NAMALWA (cell line): Measurements from ENCODE around the gene HHEX.
"Not testable (repeated sequence)": the region's sequence is repeated elsewhere in the genome, so short reads cannot be mapped to it uniquely, and the experiment has no call there.

Source experiments
- DNase-seq: peaks from one replicate; pipeline ENCODE4 v3.0.0-alpha.2; 2015; ENCODE audit warnings: low spot score

HHEX gene

GRCh38 chr10:92689663-92690210, at the start of gene HHEX:
Gene HHEX, plus strand, starts transcription at chr10:92689955. Its CDS starts 32 bp downstream, at chr10:92689987.
- DNase-seq: peak; percentile 63

GRCh38 chr10:92640107-92640506, 49.6 kb upstream of the HHEX start:
- DNase-seq: peak; percentile 21

GRCh38 chr10:92641492-92641891, 48.3 kb upstream of the HHEX start:
- DNase-seq: no peak

- DNase-seq: no peak
These were observed 44.8 kb upstream of the HHEX start for GRCh38 chr10:92644921-92645320.

DNA sequence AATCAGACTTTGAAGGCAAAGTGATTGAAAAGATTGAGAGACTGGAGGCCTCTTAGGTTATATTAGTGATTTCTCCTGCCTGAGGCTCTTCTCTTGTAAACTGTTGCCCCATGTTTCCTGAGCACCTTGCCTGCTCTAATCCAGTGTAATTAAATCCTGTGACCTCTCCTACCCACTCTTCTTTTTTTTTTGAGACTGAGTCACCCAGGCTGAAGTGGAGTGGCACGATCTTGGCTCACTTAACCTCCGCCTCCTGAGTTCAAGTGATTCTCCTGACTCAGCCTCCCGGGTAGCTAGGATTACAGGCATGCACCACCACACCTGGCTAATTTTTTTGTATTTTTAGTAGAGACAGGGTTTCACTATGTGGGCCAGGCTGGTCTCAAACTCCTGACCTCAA, 38.9 kb upstream of the HHEX start:
- DNase-seq: not testable (repeated sequence)

- no peak for DNase-seq
These were observed 34.3 kb upstream of the HHEX start for GRCh38 chr10:92655426-92655825.

DNA sequence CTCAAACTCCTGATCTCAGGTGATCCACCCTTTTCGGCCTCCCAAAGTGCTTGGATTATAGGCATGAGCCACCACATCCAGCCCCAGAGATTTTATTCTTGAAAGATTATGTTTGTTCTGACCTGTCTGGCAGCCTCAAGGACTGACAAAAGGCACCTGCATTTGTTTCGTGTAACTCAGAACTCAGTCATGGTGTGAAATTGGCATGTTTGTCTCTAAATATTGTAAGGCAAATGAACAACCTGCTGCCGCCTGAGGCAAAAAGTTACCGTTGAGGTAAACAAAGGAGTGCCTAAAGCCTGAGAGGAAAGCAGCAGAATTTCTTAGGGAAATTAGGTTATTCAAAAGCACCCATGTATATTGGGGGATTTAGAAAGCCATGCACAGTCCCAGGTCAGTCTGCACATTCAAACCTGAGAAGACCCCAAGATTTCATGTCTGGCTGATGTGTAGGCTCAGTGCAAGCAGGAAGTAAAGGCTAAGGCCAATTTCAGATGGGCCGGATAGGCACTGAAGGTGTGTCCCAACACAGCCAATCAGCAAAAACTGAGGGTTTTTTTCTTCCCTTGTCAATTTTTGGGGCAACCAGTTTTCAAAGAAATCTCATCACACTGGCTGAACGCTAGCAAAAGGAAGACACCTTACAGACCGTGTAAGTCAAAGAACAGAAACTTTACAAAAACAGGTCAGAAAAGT, 33.3 kb upstream of the HHEX start:
- no peak for DNase-seq

DNA sequence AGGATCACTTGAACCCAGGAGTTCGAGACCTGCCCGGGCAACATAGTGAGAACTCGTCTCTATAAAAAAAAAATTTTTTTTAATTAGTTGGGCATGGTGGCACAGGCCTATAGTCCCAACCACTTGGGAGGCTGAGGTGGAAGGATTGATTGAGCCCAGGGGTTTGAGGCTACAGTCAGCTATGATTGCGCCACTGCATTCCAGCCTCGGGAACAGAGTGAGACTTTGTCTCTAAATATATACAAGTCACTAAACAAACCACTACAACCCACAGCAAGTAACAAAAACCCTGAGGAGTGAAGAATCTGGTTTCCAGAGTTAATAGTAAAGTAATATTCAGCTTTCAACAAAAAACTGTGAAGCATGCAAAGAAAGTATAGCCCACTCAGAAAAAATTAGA, 32.7 kb upstream of the HHEX start:
- no peak for DNase-seq

- no peak for DNase-seq
These were observed 26.9 kb upstream of the HHEX start for GRCh38 chr10:92662848-92663247.

GRCh38 chr10:92664322-92664721, 25.4 kb upstream of the HHEX start:
- DNase-seq: no peak

- no peak for DNase-seq
These were observed 22.7 kb upstream of the HHEX start for GRCh38 chr10:92667078-92667477.

DNA sequence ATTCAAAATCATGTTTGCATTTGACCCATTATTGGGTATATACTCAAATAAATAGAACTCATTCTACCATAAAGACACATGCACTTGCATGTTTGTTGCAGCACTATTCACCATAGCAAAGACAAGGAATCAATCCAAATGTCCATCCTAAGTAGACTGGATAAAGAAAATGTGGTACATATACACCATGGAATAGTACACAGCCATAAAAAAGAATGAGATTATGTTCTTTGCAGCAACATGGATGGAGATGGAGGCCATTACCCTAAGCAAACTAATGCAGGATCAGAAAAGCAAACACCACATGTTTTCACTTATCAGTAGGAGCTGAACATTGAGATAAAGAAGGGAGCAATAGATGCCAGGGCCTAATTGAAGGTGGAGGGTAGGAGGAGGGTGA, 12.0 kb upstream of the HHEX start:
- DNase-seq: no peak

GRCh38 chr10:92678206-92678605, 11.5 kb upstream of the HHEX start:
- DNase-seq: no peak

- DNase-seq: no peak
These were observed 8.4 kb upstream of the HHEX start for GRCh38 chr10:92681306-92681834.

DNA sequence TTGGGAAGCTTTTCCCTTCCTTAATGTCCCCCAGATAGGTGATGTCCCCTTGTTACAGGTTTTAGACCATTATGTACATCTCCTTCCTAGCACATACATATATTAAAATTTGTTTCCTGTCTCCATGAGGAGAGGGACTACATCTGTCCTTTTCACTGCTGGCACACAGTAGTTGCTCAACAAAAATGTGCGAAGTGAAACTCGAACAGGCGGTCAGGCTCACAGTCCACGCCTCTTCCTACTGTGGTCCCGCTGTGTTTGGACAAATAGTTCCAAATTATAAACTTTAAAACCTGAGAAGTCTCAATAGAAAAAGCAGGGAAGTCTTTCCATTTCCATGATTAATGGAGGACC, 1.2 kb upstream of the HHEX start:
- no peak for DNase-seq

DNA sequence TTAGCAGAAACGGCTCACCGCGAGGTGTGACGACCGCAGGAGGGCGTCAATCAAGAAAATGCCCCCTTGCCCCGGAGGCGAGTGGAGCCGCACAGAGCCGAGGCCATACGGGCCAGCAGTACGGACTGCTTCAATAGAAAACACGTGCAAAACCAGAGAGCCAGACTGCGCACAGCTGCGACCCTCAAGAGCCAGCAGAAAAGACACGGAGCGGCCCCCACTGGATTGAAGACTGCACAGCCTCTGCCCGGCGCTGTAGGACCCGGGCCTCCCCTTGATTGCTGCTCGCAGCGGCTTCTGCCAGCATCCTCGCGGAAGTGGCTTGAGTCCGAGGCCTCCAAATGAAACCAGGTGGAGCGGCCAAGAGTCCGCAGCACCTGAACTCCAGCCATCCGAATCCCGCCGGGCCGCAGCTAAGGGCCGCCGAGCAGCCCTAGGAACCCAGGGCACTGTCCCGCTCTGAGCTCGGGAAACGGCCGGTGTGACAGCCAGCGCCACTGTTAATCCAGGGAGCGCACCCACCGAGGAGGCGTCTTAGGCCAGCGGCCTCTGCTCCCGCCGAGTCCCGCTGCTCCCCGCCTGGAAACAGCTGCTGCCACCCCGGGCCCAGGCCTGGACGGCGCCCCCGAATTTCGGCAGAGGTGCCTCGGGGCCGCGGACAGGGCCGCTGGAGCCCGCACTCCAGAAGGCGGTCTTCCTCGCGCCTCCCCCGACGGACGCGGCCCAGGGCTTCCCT, 660 bp upstream of the HHEX start:
- peak; percentile 53 for DNase-seq

DNA sequence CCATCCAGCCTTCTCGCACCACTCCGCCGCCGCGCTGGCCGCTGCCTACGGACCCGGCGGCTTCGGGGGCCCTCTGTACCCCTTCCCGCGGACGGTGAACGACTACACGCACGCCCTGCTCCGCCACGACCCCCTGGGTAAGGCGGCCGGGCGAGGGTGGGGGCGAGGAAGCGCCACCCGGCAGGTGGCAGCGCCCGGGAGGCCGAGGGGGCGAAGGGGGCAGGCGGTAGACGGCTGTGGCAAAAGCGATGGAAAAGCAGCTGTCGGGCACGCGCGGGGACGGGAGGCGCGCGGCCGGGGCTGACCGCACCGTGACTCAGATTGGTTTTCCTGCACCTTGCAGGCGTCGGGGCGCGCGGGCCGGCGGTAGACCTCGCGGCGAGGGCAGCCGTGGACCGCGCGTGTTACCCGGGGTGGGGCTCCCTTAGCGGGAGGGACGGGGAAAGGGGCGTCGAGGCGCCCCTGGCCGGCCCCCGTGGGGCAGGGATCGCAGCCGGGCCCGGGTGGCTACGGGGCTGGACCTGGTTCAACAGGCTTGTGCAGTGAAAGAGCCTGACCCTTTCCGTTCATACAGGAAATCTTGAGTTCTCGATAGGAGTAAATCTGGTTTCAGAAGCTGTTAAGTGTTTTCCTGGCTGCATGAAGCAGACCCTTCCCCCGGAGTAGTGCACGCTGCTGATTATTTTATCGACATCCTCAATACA, 608 bp downstream of the HHEX start:
- DNase-seq: peak; percentile 33

GRCh38 chr10:92690915-92691590, 1.3 kb downstream of the HHEX start:
- DNase-seq: no peak

- no peak for DNase-seq
These were observed 1.9 kb downstream of the HHEX start for GRCh38 chr10:92691591-92692079.

GRCh38 chr10:92692080-92692671, 2.4 kb downstream of the HHEX start:
- no peak for DNase-seq
